GM10248 (cell line): ENCODE results near the gene TAGLN.

ENCODE experiments used
- CTCF ChIA-PET: fragments of 300-600 bp; sonication (Branson Sonifier 250); formaldehyde crosslinking; extraction: SDS; loops from one replicate; lab custom pipeline; 2021; ENCODE audit warnings: antibody characterized with exemption; lab: Yijun Ruan, JAX
- POLR2A ChIA-PET: fragments of 350-650 bp; sonication (Branson Sonifier 250); formaldehyde crosslinking; extraction: SDS; loops from one replicate; lab custom pipeline; 2020; ENCODE audit warnings: antibody characterized with exemption; lab: Yijun Ruan, JAX
- DNase-seq: peaks from one replicate; pipeline ENCODE4 v3.0.0; 2012; ENCODE audit errors: extremely low spot score
- TF ChIP-seq, protein P1 (sequence below): IDR thresholded peaks from 2 replicates; pipeline ENCODE4 v1.5.1; 2012; ENCODE audit warnings: mild to moderate bottlenecking, low read depth; ENCODE audit errors: extremely low read depth, missing control alignments, control extremely low read depth

Gene TAGLN

DNA sequence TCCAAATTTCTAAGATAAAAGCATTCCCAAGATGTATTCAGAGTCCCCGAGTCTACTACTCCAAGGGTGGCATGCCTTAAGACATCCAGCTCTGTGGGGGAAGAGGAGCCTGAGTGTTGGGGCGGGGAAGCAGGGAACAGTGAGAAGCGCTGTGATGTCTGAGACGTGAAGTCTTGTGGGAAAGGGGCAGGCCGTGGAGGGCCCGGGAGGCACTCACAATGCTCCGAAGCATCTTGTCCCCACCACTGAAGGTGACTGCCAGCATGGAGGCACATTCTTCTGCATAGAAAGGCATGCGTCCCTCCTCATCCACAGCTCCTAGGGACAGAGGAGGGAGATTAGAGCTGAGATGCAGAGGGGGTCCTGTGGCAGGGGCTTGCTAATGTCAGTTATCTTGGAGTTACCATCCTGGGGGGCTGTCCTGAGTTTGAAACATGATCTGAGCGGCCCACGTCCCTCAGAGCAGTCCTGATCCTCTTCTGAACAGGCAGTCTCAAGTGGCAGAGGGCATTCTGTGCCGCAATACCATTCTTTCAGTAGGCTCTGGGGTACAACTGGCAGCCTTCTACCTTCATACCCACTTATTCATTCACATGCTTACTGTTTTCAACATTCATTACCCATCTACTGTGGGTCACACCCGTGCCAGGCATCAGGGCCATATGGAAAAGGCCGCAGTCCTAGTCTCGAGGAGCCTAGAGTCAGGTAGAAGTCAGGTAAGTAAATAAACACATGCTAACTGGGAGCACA is 24.0 kb downstream of the TAGLN start:
- DNase-seq: no peak
- ChIA-PET POLR2A (no interaction called here), CTCF (interaction anchor here (0.8 to 9.2 kb wide), 4 partner anchors 8 to 117 kb away, joined by 3 to 118 read pairs (median 18); partner anchors contain the start of genes PCSK7, RNF214 and SIDT2)
- TF ChIP-seq, protein P1, sequence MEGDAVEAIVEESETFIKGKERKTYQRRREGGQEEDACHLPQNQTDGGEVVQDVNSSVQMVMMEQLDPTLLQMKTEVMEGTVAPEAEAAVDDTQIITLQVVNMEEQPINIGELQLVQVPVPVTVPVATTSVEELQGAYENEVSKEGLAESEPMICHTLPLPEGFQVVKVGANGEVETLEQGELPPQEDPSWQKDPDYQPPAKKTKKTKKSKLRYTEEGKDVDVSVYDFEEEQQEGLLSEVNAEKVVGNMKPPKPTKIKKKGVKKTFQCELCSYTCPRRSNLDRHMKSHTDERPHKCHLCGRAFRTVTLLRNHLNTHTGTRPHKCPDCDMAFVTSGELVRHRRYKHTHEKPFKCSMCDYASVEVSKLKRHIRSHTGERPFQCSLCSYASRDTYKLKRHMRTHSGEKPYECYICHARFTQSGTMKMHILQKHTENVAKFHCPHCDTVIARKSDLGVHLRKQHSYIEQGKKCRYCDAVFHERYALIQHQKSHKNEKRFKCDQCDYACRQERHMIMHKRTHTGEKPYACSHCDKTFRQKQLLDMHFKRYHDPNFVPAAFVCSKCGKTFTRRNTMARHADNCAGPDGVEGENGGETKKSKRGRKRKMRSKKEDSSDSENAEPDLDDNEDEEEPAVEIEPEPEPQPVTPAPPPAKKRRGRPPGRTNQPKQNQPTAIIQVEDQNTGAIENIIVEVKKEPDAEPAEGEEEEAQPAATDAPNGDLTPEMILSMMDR: no peak

DNA sequence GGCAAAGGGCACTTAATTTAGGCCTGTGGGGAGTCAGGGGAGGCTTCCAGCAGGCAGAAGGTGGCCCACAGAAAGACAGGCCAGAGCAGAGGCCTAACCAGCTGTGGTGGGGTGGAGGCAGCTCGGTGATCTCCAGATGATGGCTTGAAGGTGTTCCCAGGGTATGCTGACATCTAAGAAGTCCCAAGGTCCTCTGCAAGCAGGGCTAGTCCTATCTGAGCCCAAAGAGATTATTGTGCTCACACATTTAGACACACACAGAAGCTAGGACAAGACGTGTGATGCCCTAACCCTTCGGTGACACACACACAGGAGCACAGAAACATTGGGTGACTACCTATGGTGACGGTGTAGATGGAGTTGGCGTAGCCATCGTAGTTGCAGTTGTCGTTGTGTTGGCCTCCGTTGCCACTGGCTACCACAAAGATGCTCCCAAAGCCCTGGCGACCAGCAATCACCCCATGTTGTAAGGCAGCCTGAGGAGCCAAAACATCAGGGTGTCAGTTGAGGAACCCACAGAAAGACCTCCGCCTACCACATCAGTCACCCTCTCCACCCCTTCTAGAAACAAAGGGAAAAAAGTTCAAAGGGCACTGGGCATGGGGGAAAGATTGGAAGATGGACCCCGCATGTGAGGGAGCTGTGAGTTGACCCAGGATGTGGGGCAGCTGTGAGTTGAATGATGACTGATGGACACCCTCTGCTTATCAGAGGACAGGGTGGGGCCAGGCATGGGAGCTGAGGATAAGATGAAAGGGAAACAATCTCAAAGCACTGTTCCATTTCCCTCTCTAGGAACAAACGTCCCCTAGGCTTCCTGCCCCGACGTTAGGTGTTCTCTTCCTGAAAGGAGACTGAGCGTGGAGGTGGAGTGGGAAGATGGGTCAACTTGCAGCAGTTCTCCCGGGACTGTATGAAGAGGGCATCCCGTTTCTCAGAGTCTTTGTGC is 24.8 kb downstream of the TAGLN start:
- CTCF ChIA-PET: interaction anchor here (0.8 to 9.2 kb wide), 6 partner anchors 13 to 118 kb away, joined by 3 to 118 read pairs (median 11); partner anchors contain the start of gene SIDT2
- DNase-seq: no peak
- TF ChIP-seq, protein P1: no peak
- POLR2A ChIA-PET: no interaction called here

DNA sequence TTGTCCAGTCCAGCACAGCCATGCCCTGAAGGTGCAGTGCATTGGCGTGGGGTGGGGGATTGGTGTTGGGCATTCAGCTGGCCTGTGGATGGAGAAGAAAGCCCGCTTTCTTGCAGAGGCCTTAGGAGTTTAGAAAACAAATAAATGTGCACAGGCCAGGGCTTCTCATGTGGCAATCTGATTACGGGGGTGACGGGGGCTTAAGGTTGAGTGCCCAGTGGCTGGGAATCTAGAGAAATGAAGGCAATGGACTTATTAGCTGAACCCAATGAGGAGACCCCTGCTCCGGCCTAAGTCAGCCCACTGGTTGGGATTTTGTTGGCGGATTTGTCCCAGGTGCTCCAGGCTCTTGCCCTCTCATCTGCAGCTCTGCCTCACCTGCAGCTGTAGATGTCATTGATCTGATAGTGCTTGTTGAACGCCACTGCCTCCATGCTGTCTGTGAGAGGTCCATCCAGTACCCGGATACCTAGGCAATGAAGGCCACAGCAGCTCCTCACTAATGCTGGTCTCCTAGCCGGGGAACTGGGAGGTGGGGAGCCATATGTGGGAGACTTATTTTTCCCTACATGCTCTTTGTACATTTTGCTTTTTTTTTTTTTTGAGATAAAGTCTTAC is 26.5 kb downstream of the TAGLN start:
- no peak for DNase-seq
- TF ChIP-seq, protein P1: no peak
- ChIA-PET POLR2A (interaction anchor here (0.6 to 1.6 kb wide), 4 partner anchors 7 to 1295 kb away, joined by 4 to 7 read pairs (median 5); no protein-coding TSS in a partner anchor), CTCF (interaction anchor here (1.0 to 9.2 kb wide), 32 partner anchors 8 to 491 kb away, joined by 3 to 118 read pairs (median 6); partner anchors contain the start of genes APOA5 and SIDT2)

DNA sequence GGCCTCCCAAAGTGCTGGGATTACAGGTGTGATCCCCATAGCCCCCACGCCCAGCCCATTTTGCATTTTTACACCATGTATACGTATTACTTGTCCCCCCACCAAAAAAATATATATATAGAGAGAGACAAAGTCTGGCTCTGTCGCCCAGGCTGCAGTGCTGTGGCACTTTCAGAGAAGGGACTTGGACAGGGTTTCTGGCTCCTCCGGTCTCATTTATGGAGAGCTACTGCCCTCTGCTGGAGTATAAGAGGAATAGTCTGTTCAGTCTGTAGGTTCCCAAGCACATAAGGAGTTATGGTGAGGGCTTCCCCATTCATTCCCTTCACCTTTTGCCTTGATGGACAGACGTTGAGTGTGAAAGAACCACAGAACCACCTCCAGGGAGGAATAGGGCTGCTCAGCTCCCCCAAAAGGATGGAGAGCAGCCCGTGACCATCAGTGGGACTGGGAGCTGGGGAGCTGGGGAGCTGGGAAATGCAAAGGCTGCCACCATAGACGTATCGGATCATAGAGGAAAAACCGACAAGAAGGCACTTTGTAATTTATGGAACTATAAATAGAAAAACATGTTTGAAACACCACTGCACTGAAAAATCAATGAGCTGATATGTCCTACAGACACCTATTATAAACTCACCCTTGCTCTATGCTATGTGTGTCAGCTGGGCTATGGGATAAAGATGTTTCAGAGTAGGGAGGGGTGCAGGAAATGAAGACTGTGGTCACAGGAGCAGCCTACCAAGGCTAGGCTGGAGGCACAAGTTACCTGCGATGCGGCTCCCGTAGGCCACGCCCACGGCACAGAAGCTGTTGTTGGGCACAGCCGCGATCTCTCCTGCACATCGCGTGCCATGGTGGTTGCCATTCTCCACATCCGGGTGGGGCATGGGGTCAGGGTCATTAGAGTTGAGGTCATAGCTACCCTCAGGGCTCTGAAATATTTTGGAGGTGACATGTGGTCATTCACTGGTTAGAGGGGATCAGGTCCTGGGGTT is 27.5 kb downstream of the TAGLN start:
- ChIA-PET POLR2A (interaction anchor here (0.6 to 1.6 kb wide), 4 partner anchors 8 to 50 kb away, joined by 3 to 4 read pairs (median 4); partner anchors contain the start of gene SIDT2), CTCF (interaction anchor here (0.5 to 9.2 kb wide), 51 partner anchors 8 to 808 kb away, joined by 3 to 118 read pairs (median 4); partner anchors contain the start of genes APOA4, APOA5, CEP164 and PAFAH1B2)
- TF ChIP-seq, protein P1: peak; percentile 81

DNA sequence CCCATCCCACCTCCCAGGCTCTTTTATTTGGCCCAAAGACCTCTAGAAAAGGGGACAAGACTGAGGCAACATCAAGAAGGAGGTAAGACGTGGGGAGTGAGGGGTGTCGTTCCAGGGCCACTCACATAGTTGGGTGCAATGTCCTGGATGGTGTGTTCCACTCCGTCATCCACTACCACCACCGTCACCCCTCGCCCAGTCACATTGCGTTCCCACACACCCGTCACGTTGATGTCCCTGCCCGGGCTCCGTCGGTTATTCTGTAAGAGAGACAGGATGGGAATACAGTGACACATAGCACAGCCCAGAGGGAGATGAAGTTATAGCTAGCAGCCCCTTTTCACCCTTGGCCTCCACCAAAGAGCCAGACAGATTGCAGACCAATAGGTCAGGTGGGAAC is 28.9 kb downstream of the TAGLN start:
- CTCF ChIA-PET: interaction anchor here (0.8 to 9.2 kb wide), 10 partner anchors 14 to 473 kb away, joined by 3 to 118 read pairs (median 7); partner anchors contain the start of genes APOA5 and SIDT2
- POLR2A ChIA-PET: interaction anchor here (1.4 kb wide), 1 partner anchor 48 kb away, joined by 3 read pairs; no protein-coding TSS in a partner anchor
- no peak for DNase-seq
- TF ChIP-seq, protein P1: no peak

More for the DNA sequence above, 27.5 kb downstream of the TAGLN start:
- peak; percentile 82 for DNase-seq
